Activated CD4-positive, alpha-beta memory T cell treated with anti-CD3 and anti-CD28 coated beads, Interleukin-2, amount 10 ng/mL, durations not matched to agents 7 days and 5 days (primary cell): ENCODE measurements around the gene ABTB2. TPM values are rescaled to one million over a fixed set of nuclear protein-coding genes. Genes with fewer than 3 reads are reported as not detected.
A peak's percentile ranks its signal among the peaks of the same experiment; 100 is the strongest.
"Not testable (repeated sequence)": the region's sequence is repeated elsewhere in the genome, so short reads cannot be mapped to it uniquely, and the experiment has no call there.

Source experiments
- CTCF ChIA-PET: fragments of 350-600 bp; sonication (Branson Sonifier 250); formaldehyde crosslinking; loops from one replicate; lab custom pipeline; 2021; ENCODE audit warnings: antibody characterized with exemption, inconsistent platforms; lab: Charles Lee
- POLR2A ChIA-PET: fragments of 350-600 bp; sonication (Branson Sonifier 250); formaldehyde crosslinking; loops from one replicate; lab custom pipeline; 2021; ENCODE audit warnings: antibody characterized with exemption; lab: Charles Lee
- DNase-seq: peaks from one replicate; pipeline ENCODE4 v3.0.0-alpha.2; 2020
- H3K27ac Mint-ChIP-seq: one replicate; pipeline ENCODE4 v1.8.0; 2021; ENCODE audit warnings: mild to moderate bottlenecking, mixed read lengths
- H3K27me3 Mint-ChIP-seq: one replicate; pipeline ENCODE4 v1.8.0; 2021; ENCODE audit warnings: mixed read lengths
- H3K36me3 Mint-ChIP-seq: one replicate; pipeline ENCODE4 v1.8.0; 2021; ENCODE audit warnings: low read depth, mixed read lengths
- H3K4me1 Mint-ChIP-seq: one replicate; pipeline ENCODE4 v1.8.0; 2021; ENCODE audit warnings: mixed read lengths
- H3K4me3 Mint-ChIP-seq: one replicate; pipeline ENCODE4 v1.8.0; 2021; ENCODE audit warnings: mild to moderate bottlenecking, mixed read lengths
- H3K9me3 Mint-ChIP-seq: one replicate; pipeline ENCODE4 v1.8.0; 2021; ENCODE audit warnings: mixed read lengths
- total RNA-seq, 2 experiments: library from RNA; stranded (reverse); gene quantifications; one replicate each; pipeline ENCODE4 v1.2.3, GENCODE V29; 2021

Gene ABTB2
- 1 to 10 TPM; 2.3 to 2.7 TPM for total RNA-seq

DNA sequence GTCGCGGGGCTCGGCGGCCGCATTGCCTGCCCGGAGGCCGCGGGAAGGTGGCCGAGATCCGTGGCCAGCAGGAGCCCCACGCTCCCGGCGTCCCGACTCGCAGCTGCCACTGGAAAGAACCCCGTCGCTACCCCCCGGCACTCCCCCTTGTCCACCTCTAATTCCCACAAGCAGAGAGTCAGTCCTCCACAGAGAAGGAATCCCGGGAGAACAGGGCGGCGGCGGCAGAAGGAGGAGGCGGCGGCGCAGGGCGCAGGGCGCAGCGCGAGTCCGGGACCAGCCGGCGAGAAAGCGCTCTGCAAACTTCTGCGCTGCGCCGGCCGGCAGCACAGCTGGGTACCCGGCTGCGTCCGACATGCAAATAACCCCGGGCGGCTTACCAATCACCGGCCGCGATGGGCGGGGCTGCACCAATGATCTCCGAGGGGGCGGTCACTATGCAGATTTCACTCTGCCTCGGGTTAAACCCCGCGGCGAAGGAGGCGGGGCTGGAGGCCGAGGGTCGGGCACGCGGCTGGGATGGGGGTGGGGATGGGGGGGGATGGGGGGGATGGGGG lies at the start of gene ABTB2:
Gene ABTB2, minus strand, starts transcription at position 310 of the 557 bp plus-strand sequence.
- POLR2A ChIA-PET = interaction anchor here (0.9 to 4.3 kb wide), 20 partner anchors 19 to 307 kb away, joined by 3 to 33 read pairs (median 6); partner anchors contain the start of genes CAPRIN1, CAT and NAT10
- Mint-ChIP-seq H3K4me3 (peak within 1 kb of the TSS; percentile 74), H3K27ac (peak within 1 kb of the TSS; percentile 74), H3K4me1 (peaks cover 29% of the 10 kb centered on the region), H3K9me3 (no peaks in the 10 kb centered on the region), H3K36me3 (no peaks in the 10 kb centered on the region), H3K27me3 (peaks cover 46% of the 10 kb centered on the region)
- CTCF ChIA-PET = interaction anchor here (0.9 to 6.3 kb wide), 27 partner anchors 10 to 551 kb away, joined by 3 to 129 read pairs (median 4); partner anchors contain the start of genes CAT and NAT10
- peak; percentile 98 for DNase-seq

DNA sequence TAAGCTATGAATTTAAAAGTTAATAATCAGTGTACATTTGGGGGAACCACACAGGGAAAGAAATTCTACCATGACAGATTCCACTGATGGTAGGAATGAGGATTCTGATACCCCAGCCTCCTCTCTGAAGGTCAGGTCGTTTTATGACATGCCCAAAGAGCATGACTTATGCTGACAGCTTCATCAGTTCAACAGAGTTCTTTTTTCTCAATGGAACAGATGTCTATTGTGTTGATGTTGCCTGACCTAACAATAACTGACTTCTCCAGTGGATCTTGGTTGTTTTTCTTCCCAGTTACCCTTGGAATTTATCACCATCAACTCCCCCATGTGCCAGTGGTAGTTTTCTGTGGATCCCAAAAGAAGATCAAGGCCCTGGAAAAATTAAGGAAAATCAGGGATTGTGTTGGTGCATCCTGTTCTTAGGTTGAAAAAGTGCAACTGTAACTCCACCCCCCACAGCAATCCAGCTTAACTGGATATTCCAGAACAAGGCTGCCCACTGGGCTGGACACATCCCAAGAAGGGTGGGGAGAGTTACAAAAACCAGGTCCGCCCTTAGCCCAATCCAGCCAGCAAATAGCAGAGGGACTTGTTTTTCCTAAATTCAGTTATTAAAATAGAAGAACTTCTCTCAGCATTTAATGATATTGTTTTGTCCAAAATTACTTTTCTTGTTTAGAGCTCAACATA lies 49.5 kb upstream of the ABTB2 start:
- H3K4me1 Mint-ChIP-seq = peaks cover 17% of the 10 kb centered on the region
- DNase-seq = no peak
- no peaks in the 10 kb centered on the region for H3K9me3 Mint-ChIP-seq
- H3K27ac Mint-ChIP-seq = no peak overlapping the region
- H3K27me3 Mint-ChIP-seq = peaks cover 43% of the 10 kb centered on the region
- no peaks in the 10 kb centered on the region for H3K36me3 Mint-ChIP-seq
- no peak overlapping the region for H3K4me3 Mint-ChIP-seq
- POLR2A ChIA-PET = no interaction called here
- CTCF ChIA-PET = no interaction called here

DNA sequence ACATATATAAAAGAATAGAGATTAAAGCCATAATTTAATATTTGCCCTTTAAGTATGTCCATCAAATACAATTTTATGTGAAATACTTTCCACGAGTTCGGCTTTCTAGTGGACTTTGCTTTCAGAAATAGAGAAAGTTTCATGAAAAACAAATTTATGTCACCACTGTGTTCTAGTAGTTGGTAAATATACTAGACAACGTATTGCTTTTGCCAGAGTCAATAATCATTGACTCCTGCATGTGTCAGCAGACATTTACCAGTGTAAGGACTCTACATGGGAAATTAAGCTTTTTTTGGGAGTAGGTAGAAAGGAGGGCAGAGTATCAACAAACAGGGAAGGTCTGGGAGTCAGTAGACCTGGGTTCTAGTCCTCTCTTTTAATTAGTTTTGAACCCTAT lies 48.6 kb upstream of the ABTB2 start:
- no peak for DNase-seq
- Mint-ChIP-seq H3K36me3 (no peaks in the 10 kb centered on the region), H3K4me1 (peaks cover 17% of the 10 kb centered on the region), H3K4me3 (no peak overlapping the region), H3K27ac (no peak overlapping the region), H3K9me3 (no peaks in the 10 kb centered on the region), H3K27me3 (peaks cover 41% of the 10 kb centered on the region)
- ChIA-PET POLR2A (no interaction called here), CTCF (no interaction called here)

DNA sequence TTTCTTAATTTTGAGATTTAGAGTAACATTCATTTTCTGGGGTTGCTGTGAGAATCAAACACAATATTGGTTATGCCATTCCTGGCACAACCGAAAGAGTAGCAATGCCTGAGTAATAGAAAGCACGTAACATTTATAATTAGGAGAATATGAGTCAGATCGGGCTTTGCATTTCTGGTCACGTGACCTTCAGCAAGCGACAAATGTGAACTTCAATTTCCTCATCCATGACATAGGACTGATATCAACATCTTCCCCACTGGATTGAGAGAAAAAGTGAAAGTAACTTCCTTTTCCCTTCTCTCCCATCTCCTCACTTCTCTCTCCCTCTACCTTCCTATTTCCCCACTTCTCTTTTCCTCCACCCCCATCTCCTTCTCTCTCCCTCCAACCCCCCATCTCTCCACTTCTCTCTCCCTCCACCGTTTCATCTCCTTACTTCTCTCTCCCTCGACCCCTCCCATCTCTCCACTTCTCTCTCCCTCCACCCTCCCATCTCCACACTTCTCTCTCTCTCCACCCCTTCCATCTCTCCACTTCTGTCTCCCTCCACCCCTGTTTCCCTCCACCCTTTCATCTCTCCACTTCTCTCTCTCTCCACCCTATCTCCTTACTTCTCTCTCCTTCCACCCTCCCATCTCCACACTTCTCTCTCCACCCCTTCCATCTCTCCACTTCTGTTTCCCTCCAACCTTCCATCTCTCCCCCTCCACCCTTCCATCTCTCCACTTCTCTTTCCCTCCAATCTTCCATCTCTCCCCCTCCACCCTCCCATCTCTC lies 47.5 kb upstream of the ABTB2 start:
- H3K27me3 Mint-ChIP-seq = peaks cover 42% of the 10 kb centered on the region
- no peak overlapping the region for H3K27ac Mint-ChIP-seq
- H3K9me3 Mint-ChIP-seq = no peaks in the 10 kb centered on the region
- peaks cover 17% of the 10 kb centered on the region for H3K4me1 Mint-ChIP-seq
- DNase-seq = no peak
- ChIA-PET CTCF (interaction anchor here (0.8 kb wide), 1 partner anchor 63 kb away, joined by 3 read pairs; no protein-coding TSS in a partner anchor), POLR2A (no interaction called here)
- H3K4me3 Mint-ChIP-seq = no peak overlapping the region
- no peaks in the 10 kb centered on the region for H3K36me3 Mint-ChIP-seq

DNA sequence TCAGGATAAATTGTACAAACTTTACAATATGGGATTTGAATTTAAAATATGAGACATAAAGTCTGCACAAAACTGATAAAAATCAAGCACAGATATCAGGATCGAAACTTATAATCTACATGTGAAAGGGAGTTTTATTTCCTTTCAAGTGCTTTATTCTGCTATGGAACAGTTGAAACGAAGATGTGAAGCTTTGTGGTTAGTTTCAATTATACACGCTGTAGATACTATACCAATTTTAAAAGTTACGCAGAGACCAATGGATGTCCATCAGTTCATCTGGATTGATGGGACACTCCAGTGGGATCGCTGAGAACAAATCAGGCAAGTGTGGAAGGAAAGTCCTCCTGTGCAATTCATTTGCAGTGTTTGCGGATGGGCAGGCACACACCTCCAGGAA lies 46.5 kb upstream of the ABTB2 start:
- H3K9me3 Mint-ChIP-seq = no peaks in the 10 kb centered on the region
- CTCF ChIA-PET = interaction anchor here (0.8 kb wide), 1 partner anchor 64 kb away, joined by 3 read pairs; no protein-coding TSS in a partner anchor

DNA sequence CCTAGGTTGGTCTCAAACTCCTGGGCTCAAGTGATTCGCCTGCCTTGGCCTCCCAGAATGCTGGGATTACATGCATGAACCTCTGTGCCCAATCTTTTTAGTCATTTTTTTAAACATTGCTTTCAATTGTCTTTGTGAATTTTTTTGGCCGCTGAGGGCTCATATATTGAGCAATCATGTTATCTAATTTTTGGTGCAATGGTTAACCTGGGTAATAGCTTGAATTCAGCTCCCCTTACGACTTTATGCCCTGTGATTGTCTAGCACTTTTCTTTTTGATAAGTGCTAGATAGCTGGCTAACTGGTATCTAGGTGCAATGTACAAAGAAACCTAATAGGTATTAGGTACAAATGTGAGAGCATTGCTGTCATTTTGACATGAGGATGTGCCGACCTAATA lies 45.6 kb upstream of the ABTB2 start:
- H3K4me1 Mint-ChIP-seq = peaks cover 17% of the 10 kb centered on the region
- no peak for DNase-seq
- H3K27me3 Mint-ChIP-seq = peaks cover 38% of the 10 kb centered on the region
- no peaks in the 10 kb centered on the region for H3K36me3 Mint-ChIP-seq
- H3K9me3 Mint-ChIP-seq = no peaks in the 10 kb centered on the region
- POLR2A ChIA-PET = no interaction called here
- CTCF ChIA-PET = interaction anchor here (1.6 kb wide), 1 partner anchor 111 kb away, joined by 3 read pairs; no protein-coding TSS in a partner anchor
- H3K27ac Mint-ChIP-seq = no peak overlapping the region
- H3K4me3 Mint-ChIP-seq = no peak overlapping the region

More for the DNA sequence above, 46.5 kb upstream of the ABTB2 start:
- POLR2A ChIA-PET = no interaction called here
- Mint-ChIP-seq H3K36me3 (no peaks in the 10 kb centered on the region), H3K4me3 (no peak overlapping the region), H3K4me1 (peaks cover 17% of the 10 kb centered on the region), H3K27me3 (peaks cover 44% of the 10 kb centered on the region), H3K27ac (no peak overlapping the region)
- DNase-seq = no peak

DNA sequence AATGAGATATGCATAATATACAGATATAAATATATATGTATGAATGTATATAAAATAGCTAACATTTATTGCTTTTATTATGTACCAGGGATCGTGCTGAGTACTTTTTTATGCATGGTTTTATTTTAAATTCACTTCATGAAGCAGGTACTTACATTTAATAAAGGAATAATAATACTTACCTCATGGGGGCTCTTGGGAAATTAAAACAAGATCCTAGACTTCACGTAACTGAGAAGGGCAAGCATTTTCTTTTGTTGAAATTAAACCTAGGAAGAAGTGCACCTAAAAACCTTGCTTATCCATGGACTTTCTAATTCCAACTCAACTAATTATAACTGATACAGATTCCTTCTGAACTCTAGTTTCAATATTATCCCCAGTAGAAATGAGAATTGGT lies 40.0 kb upstream of the ABTB2 start:
- Mint-ChIP-seq H3K36me3 (peaks cover 4% of the 10 kb centered on the region), H3K4me3 (no peak overlapping the region), H3K27ac (no peak overlapping the region), H3K9me3 (peaks cover 15% of the 10 kb centered on the region), H3K4me1 (no peaks in the 10 kb centered on the region), H3K27me3 (peaks cover 20% of the 10 kb centered on the region)
- no peak for DNase-seq
- ChIA-PET CTCF (no interaction called here), POLR2A (no interaction called here)

DNA sequence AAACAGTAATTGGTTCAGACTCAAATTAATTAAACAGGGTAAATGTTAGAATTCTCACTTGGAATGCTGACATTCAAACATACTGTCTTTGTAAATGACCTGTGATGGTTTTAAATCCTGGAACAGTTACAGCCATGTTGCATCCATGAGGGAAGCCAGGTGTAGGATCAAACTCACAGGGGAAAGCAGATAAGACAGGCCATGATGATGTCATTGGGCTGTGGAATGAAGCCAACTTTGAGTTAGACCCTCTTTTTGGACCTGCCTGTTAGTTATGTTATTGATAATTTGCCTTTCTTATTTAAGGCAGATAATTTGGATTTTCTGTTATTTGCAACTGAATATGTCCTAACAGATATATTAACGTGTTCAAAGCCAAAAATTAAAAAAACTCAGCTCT lies 39.3 kb upstream of the ABTB2 start:
- H3K4me3 Mint-ChIP-seq = no peak overlapping the region
- H3K36me3 Mint-ChIP-seq = peaks cover 4% of the 10 kb centered on the region
- ChIA-PET POLR2A (no interaction called here), CTCF (no interaction called here)
- no peaks in the 10 kb centered on the region for H3K4me1 Mint-ChIP-seq
- H3K27ac Mint-ChIP-seq = no peak overlapping the region
- peaks cover 16% of the 10 kb centered on the region for H3K9me3 Mint-ChIP-seq
- no peak for DNase-seq
- peaks cover 27% of the 10 kb centered on the region for H3K27me3 Mint-ChIP-seq

DNA sequence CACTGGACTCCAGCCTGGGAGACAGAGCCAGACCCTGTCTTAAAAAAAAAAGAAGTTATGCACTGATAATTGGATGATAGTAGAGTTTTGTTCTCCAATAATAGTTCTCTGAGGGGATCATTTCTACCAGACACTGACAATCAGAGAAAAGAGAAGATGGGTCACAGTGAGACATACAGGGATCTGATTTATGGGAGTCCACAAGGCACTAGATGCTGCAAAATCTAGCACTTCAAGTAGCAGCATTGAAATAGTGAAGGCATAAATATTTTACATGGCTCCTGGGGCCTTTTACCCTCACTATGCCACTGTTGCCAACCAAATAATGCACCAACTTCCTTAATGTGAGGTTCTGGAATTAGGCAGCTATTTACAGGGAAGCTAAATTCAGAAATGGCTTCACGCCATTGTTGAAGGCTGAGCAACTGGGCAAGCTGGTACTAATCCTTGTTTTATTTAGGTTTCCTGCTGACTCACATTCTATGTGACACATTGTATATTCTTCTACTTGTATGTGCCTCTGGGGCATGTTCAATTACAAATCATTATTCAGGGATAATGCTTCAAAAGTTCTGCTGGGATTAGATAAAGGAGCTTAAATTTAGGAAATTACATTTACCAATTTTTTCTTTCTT lies 38.2 kb upstream of the ABTB2 start:
- Mint-ChIP-seq H3K4me3 (no peak overlapping the region), H3K27ac (no peak overlapping the region), H3K4me1 (no peaks in the 10 kb centered on the region), H3K36me3 (peaks cover 4% of the 10 kb centered on the region), H3K9me3 (peaks cover 16% of the 10 kb centered on the region), H3K27me3 (peaks cover 36% of the 10 kb centered on the region)
- CTCF ChIA-PET = no interaction called here
- DNase-seq = no peak
- POLR2A ChIA-PET = no interaction called here

DNA sequence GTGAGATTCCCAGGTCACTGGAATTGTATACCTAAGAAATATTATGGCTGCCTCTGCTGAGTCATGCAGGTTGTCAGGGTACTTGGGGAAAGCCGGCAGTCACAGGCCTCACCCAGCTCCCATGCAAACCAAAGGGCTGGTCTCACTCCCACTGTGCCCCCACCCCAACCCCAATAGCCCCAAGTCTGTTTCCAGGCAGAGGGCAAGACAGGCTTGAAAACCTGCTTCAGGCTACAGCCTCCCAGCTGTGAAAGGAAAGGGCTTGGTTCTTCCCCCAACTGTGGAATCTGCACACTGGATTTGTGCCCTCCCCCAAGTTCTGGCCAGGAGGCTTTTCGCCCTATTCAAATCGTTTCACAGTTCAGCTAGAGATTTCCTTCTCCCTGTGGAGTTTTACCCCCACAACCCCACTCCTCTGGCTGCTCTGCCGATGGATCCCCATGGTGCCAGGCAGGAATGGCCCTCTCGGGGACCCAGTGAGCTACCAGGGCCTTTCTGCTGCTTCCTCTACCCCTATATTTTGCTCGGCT lies 37.0 kb upstream of the ABTB2 start:
- Mint-ChIP-seq H3K4me1 (no peaks in the 10 kb centered on the region), H3K4me3 (no peak overlapping the region), H3K36me3 (peaks cover 4% of the 10 kb centered on the region), H3K9me3 (peaks cover 16% of the 10 kb centered on the region), H3K27me3 (peaks cover 43% of the 10 kb centered on the region), H3K27ac (no peak overlapping the region)
- POLR2A ChIA-PET = no interaction called here
- DNase-seq = no peak
- CTCF ChIA-PET = no interaction called here

DNA sequence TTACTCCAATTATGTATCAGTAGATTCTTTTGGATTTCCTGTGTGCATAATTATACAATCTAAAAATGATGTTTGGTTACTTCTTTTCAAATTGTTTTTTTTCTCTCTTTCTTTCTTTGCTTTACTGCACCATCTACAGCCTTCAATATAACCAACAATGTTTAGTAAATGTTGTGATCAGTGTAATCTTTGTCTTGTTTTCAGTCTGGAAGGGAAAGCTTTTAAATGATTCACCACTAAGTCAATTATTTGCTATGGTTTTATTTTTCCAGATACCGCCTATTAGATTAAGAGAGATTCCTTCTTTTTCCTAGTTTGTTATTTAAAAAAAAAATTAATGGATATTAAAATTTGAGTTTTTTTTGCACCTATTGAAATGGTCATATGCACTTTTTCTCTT lies 29.8 kb upstream of the ABTB2 start:
- no peak overlapping the region for H3K4me3 Mint-ChIP-seq
- no peaks in the 10 kb centered on the region for H3K4me1 Mint-ChIP-seq
- H3K27ac Mint-ChIP-seq = no peak overlapping the region
- no peaks in the 10 kb centered on the region for H3K9me3 Mint-ChIP-seq
- ChIA-PET CTCF (no interaction called here), POLR2A (no interaction called here)
- peaks cover 51% of the 10 kb centered on the region for H3K27me3 Mint-ChIP-seq
- H3K36me3 Mint-ChIP-seq = no peaks in the 10 kb centered on the region
- no peak for DNase-seq

DNA sequence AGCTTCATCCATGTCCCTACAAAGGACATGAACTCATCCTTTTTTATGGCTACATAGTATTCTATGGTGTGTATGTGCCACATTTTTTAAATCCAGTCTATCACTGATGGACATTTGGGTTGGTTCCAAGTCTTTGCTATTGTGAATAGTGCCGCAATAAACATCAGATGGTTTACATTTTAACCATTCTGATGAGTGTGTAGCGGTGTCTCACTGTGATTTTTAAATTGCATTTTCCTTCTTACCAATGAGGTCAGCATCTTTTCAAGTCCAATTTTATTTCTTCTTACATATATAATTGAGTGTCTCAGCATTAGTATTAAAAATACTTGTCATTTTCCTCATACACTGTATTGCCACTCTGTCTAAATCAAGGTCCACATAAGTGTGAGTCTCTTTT lies 28.5 kb upstream of the ABTB2 start:
- H3K4me3 Mint-ChIP-seq, H3K9me3 Mint-ChIP-seq, POLR2A ChIA-PET, DNase-seq, H3K27ac Mint-ChIP-seq, H3K36me3 Mint-ChIP-seq, H3K4me1 Mint-ChIP-seq: not testable (repeated sequence)
- H3K27me3 Mint-ChIP-seq = peaks cover 42% of the 10 kb centered on the region
- CTCF ChIA-PET = interaction anchor here (1.0 kb wide), 1 partner anchor 82 kb away, joined by 3 read pairs; no protein-coding TSS in a partner anchor
